KBM-7 (cell line): ENCODE data around the gene ARHGAP9.
"Not testable (repeated sequence)": the region's sequence is repeated elsewhere in the genome, so short reads cannot be mapped to it uniquely, and the experiment has no call there.

Source experiments
- DNase-seq: peaks from one replicate; pipeline ENCODE4 v3.0.0-alpha.2; 2015
- in situ Hi-C: fragments of 300-500 bp; cut with MboI; formaldehyde crosslinking; loops from 2 replicates; pipeline ENCODE4 v1.14.3; 2020; ENCODE audit warnings: low sequenced_read_pairs, low pct_unique_long_range_greater_than_20kb, mixed read lengths

Gene ARHGAP9

GRCh38 chr12:57426948-57427347 is 52.7 kb downstream of the ARHGAP9 start:
- in situ Hi-C loops, DNase-seq: not testable (repeated sequence)
